ENCODE measurements around the gene OR2B6.
A peak's percentile ranks its signal among the peaks of the same experiment; 100 is the strongest.

OR2B6 gene

DNA sequence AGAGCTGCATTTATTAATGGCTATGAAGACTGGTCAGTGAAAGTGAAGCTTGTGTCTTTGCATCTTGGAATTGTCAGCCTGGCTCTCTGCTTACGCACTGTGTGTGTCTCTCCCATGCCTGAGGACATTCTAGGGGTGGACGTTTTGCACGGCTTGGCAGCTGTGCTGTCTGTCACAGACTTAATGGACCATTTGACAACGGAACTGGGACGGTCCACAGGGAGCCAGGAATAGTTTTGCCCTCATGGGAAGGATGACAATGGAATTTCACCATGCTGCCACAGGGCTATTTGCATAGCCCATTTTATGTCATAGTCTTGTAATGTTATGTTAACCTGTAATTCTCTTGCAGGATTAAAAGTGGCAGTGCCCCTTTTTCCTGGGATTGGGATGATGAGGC is 44.7 kb downstream of the OR2B6 start:
- no CpG with 5 or more reads among the region's 5 CpGs for WGBS (ENCODE audit: extremely low coverage, insufficient coverage, insufficient read length)
- no peak overlapping the region for H2BK5ac ChIP-seq (ENCODE audit: low read depth, low read length, poor library complexity)
- no peaks in the 10 kb centered on the region for H3K27me3 ChIP-seq (ENCODE audit: insufficient read depth, low read length)
- H4K8ac ChIP-seq (ENCODE audit: low read depth, low read length), result no peak overlapping the region
- no peak overlapping the region for H3K9ac ChIP-seq (ENCODE audit: low read length)
- no peak overlapping the region for H3K27ac ChIP-seq (ENCODE audit: low read depth, low read length)
- no peak overlapping the region for H2AK5ac ChIP-seq (ENCODE audit: low read length)
- H3K79me1 ChIP-seq (ENCODE audit: low read length), result no peaks in the 10 kb centered on the region
- H3K18ac ChIP-seq (ENCODE audit: low read length), result no peak overlapping the region
- no peak overlapping the region for H3K4me3 ChIP-seq (ENCODE audit: low read depth, low read length)
- H3K14ac ChIP-seq (ENCODE audit: low read length), result no peak overlapping the region
- H3K4me1 ChIP-seq (ENCODE audit: control insufficient read depth in 1 of 2, insufficient read depth in 2 of 2, low read length in 2 of 2), result peaks cover 0 to 2% of the 10 kb centered on the region in 2 experiments
- H2AFZ ChIP-seq (ENCODE audit: insufficient read depth, low read length, poor library complexity), result no peak overlapping the region
- no peak overlapping the region for H3K4me2 ChIP-seq (ENCODE audit: low read length)
- H4K91ac ChIP-seq (ENCODE audit: low read depth, low read length), result no peak overlapping the region
- no peaks in the 10 kb centered on the region for H3K79me2 ChIP-seq (ENCODE audit: control insufficient read depth, insufficient read depth, low read length, poor library complexity)
- H4K12ac ChIP-seq (ENCODE audit: low read depth, low read length), result no peak overlapping the region
- no peak overlapping the region for H3K23ac ChIP-seq (ENCODE audit: low read length)
- H3K9me3 ChIP-seq (ENCODE audit: insufficient read depth, low read depth, low read length), result no peaks in the 10 kb centered on the region
- no peaks in the 10 kb centered on the region for H3K36me3 ChIP-seq (ENCODE audit: control insufficient read depth in 1 of 2, insufficient read depth in 2 of 2, low read length in 2 of 2)
- H2BK12ac ChIP-seq (ENCODE audit: low read length), result no peak overlapping the region
- H3K4ac ChIP-seq (ENCODE audit: low read depth, low read length), result no peak overlapping the region
- peak; percentile 87 to 92 for DNase-seq
- no peak overlapping the region for H2BK120ac ChIP-seq (ENCODE audit: insufficient read depth, low read length, poor library complexity)

DNA sequence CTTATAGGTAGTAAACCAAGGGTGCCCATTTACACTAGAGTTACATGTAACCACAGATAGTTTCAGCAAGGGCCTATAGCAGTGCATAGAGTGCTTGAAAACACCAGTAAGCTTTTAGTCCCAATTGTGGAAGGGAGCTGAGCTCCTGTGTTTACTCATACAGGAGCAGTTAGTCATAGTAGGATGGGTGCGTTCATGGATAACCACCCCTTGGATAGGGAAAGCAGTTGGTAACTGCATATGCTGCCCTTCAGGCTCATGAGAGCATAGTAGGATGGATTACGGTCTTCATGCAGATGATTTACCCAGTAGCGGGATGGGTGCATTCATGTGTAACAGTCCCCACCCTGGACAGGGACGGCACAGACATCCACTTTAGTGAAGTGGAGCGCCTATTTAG is 45.1 kb downstream of the OR2B6 start:
- no peak overlapping the region for H3K14ac ChIP-seq (ENCODE audit: low read length)
- H4K91ac ChIP-seq (ENCODE audit: low read depth, low read length), result no peak overlapping the region
- H3K4ac ChIP-seq (ENCODE audit: low read depth, low read length), result no peak overlapping the region
- no peak overlapping the region for H3K9ac ChIP-seq (ENCODE audit: low read length)
- H3K4me1 ChIP-seq (ENCODE audit: control insufficient read depth in 1 of 2, insufficient read depth in 2 of 2, low read length in 2 of 2), result peaks cover 0 to 2% of the 10 kb centered on the region in 2 experiments
- H3K18ac ChIP-seq (ENCODE audit: low read length), result no peak overlapping the region
- H3K9me3 ChIP-seq (ENCODE audit: insufficient read depth, low read depth, low read length), result no peaks in the 10 kb centered on the region
- H3K79me1 ChIP-seq (ENCODE audit: low read length), result no peaks in the 10 kb centered on the region
- no peak for DNase-seq
- no peak overlapping the region for H2BK120ac ChIP-seq (ENCODE audit: insufficient read depth, low read length, poor library complexity)
- no peaks in the 10 kb centered on the region for H3K79me2 ChIP-seq (ENCODE audit: control insufficient read depth, insufficient read depth, low read length, poor library complexity)
- no peak overlapping the region for H3K4me3 ChIP-seq (ENCODE audit: low read depth, low read length)
- no peak overlapping the region for H4K8ac ChIP-seq (ENCODE audit: low read depth, low read length)
- H3K27me3 ChIP-seq (ENCODE audit: insufficient read depth, low read length), result no peaks in the 10 kb centered on the region
- H2BK5ac ChIP-seq (ENCODE audit: low read depth, low read length, poor library complexity), result no peak overlapping the region
- H2AK5ac ChIP-seq (ENCODE audit: low read length), result no peak overlapping the region
- H3K4me2 ChIP-seq (ENCODE audit: low read length), result no peak overlapping the region
- H2BK12ac ChIP-seq (ENCODE audit: low read length), result no peak overlapping the region
- no peak overlapping the region for H3K23ac ChIP-seq (ENCODE audit: low read length)
- no CpG with 5 or more reads among the region's 5 CpGs for WGBS (ENCODE audit: extremely low coverage, insufficient coverage, insufficient read length)
- H3K36me3 ChIP-seq (ENCODE audit: control insufficient read depth in 1 of 2, insufficient read depth in 2 of 2, low read length in 2 of 2), result no peaks in the 10 kb centered on the region
- no peak overlapping the region for H2AFZ ChIP-seq (ENCODE audit: insufficient read depth, low read length, poor library complexity)
- no peak overlapping the region for H4K12ac ChIP-seq (ENCODE audit: low read depth, low read length)
- H3K27ac ChIP-seq (ENCODE audit: low read depth, low read length), result no peak overlapping the region

DNA sequence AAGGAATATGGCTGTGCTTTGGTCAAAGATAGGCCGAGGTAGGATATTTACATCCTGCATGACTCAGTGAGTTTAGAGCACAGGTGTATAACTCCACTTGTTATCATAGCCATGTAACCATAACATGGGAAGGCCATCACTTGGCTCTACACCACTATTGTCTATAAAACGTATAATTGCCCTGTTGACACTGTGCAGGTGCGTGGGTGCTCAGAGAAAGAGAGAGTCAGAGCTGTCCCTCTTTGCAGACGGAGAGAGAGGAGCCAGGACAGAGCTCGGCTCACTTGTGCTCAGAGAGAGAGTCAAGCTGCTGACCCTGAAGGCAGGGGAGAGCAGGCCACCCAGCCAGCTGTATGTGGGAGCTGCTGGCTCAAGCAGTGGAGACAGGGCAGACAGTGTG is 46.0 kb downstream of the OR2B6 start:
- no peak overlapping the region for H3K9ac ChIP-seq (ENCODE audit: low read length)
- no peak overlapping the region for H2BK12ac ChIP-seq (ENCODE audit: low read length)
- no peak overlapping the region for H3K4ac ChIP-seq (ENCODE audit: low read depth, low read length)
- H3K4me2 ChIP-seq (ENCODE audit: low read length), result no peak overlapping the region
- no peak overlapping the region for H3K14ac ChIP-seq (ENCODE audit: low read length)
- H3K36me3 ChIP-seq (ENCODE audit: control insufficient read depth in 1 of 2, insufficient read depth in 2 of 2, low read length in 2 of 2), result no peaks in the 10 kb centered on the region
- no peak overlapping the region for H2BK5ac ChIP-seq (ENCODE audit: low read depth, low read length, poor library complexity)
- no peaks in the 10 kb centered on the region for H3K9me3 ChIP-seq (ENCODE audit: insufficient read depth, low read depth, low read length)
- no peak overlapping the region for H2AFZ ChIP-seq (ENCODE audit: insufficient read depth, low read length, poor library complexity)
- no peaks in the 10 kb centered on the region for H3K79me2 ChIP-seq (ENCODE audit: control insufficient read depth, insufficient read depth, low read length, poor library complexity)
- no peak overlapping the region for H4K91ac ChIP-seq (ENCODE audit: low read depth, low read length)
- H2BK120ac ChIP-seq (ENCODE audit: insufficient read depth, low read length, poor library complexity), result no peak overlapping the region
- H3K18ac ChIP-seq (ENCODE audit: low read length), result no peak overlapping the region
- no peak overlapping the region for H3K4me3 ChIP-seq (ENCODE audit: low read depth, low read length)
- DNase-seq, result no peak
- H3K23ac ChIP-seq (ENCODE audit: low read length), result no peak overlapping the region
- no peaks in the 10 kb centered on the region for H3K79me1 ChIP-seq (ENCODE audit: low read length)
- no peak overlapping the region for H2AK5ac ChIP-seq (ENCODE audit: low read length)
- H4K12ac ChIP-seq (ENCODE audit: low read depth, low read length), result no peak overlapping the region
- H3K4me1 ChIP-seq (ENCODE audit: control insufficient read depth in 1 of 2, insufficient read depth in 2 of 2, low read length in 2 of 2), result peaks cover 0 to 2% of the 10 kb centered on the region in 2 experiments
- no peak overlapping the region for H3K27ac ChIP-seq (ENCODE audit: low read depth, low read length)
- H3K27me3 ChIP-seq (ENCODE audit: insufficient read depth, low read length), result no peaks in the 10 kb centered on the region
- no CpG with 5 or more reads among the region's 5 CpGs for WGBS (ENCODE audit: extremely low coverage, insufficient coverage, insufficient read length)
- no peak overlapping the region for H4K8ac ChIP-seq (ENCODE audit: low read depth, low read length)

DNA sequence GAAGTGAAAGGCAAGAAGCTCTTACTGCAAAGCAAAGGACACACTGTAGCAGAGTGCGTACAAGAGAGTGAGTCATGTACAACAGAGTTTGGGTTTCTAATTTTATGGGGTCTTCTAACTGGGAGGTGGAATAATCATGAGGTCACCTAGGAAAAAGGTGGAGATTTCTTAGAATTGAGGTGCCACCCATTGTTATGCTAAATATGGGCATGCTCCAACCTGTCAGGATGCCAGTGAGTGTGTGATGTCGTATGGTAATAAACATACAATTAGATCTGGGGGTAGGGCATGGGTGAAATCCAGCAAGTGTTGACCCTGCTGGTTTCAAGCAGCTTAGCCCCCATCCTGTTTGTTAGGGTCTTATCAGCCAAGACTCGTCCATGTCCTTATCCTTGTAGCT is 46.6 kb downstream of the OR2B6 start:
- H4K91ac ChIP-seq (ENCODE audit: low read depth, low read length), result no peak overlapping the region
- H3K23ac ChIP-seq (ENCODE audit: low read length), result no peak overlapping the region
- H3K4me2 ChIP-seq (ENCODE audit: low read length), result no peak overlapping the region
- no peak for DNase-seq
- no peaks in the 10 kb centered on the region for H3K79me1 ChIP-seq (ENCODE audit: low read length)
- no peaks in the 10 kb centered on the region for H3K36me3 ChIP-seq (ENCODE audit: control insufficient read depth in 1 of 2, insufficient read depth in 2 of 2, low read length in 2 of 2)
- H2AFZ ChIP-seq (ENCODE audit: insufficient read depth, low read length, poor library complexity), result no peak overlapping the region
- no CpG with 5 or more reads among the region's 3 CpGs for WGBS (ENCODE audit: extremely low coverage, insufficient coverage, insufficient read length)
- no peak overlapping the region for H4K12ac ChIP-seq (ENCODE audit: low read depth, low read length)
- H3K79me2 ChIP-seq (ENCODE audit: control insufficient read depth, insufficient read depth, low read length, poor library complexity), result no peaks in the 10 kb centered on the region
- no peak overlapping the region for H3K4me3 ChIP-seq (ENCODE audit: low read depth, low read length)
- no peak overlapping the region for H3K9ac ChIP-seq (ENCODE audit: low read length)
- no peak overlapping the region for H2BK12ac ChIP-seq (ENCODE audit: low read length)
- H3K14ac ChIP-seq (ENCODE audit: low read length), result no peak overlapping the region
- no peak overlapping the region for H4K8ac ChIP-seq (ENCODE audit: low read depth, low read length)
- H3K4ac ChIP-seq (ENCODE audit: low read depth, low read length), result no peak overlapping the region
- no peak overlapping the region for H2BK120ac ChIP-seq (ENCODE audit: insufficient read depth, low read length, poor library complexity)
- H3K9me3 ChIP-seq (ENCODE audit: insufficient read depth, low read depth, low read length), result no peaks in the 10 kb centered on the region
- no peak overlapping the region for H2AK5ac ChIP-seq (ENCODE audit: low read length)
- no peak overlapping the region for H2BK5ac ChIP-seq (ENCODE audit: low read depth, low read length, poor library complexity)
- H3K27ac ChIP-seq (ENCODE audit: low read depth, low read length), result no peak overlapping the region
- no peaks in the 10 kb centered on the region for H3K27me3 ChIP-seq (ENCODE audit: insufficient read depth, low read length)
- no peak overlapping the region for H3K18ac ChIP-seq (ENCODE audit: low read length)
- peaks cover 0 to 2% of the 10 kb centered on the region in 2 experiments for H3K4me1 ChIP-seq (ENCODE audit: control insufficient read depth in 1 of 2, insufficient read depth in 2 of 2, low read length in 2 of 2)
